ENCODE results near the gene VAPA.
A peak's percentile ranks its signal among the peaks of the same experiment; 100 is the strongest.

The VAPA gene

DNA sequence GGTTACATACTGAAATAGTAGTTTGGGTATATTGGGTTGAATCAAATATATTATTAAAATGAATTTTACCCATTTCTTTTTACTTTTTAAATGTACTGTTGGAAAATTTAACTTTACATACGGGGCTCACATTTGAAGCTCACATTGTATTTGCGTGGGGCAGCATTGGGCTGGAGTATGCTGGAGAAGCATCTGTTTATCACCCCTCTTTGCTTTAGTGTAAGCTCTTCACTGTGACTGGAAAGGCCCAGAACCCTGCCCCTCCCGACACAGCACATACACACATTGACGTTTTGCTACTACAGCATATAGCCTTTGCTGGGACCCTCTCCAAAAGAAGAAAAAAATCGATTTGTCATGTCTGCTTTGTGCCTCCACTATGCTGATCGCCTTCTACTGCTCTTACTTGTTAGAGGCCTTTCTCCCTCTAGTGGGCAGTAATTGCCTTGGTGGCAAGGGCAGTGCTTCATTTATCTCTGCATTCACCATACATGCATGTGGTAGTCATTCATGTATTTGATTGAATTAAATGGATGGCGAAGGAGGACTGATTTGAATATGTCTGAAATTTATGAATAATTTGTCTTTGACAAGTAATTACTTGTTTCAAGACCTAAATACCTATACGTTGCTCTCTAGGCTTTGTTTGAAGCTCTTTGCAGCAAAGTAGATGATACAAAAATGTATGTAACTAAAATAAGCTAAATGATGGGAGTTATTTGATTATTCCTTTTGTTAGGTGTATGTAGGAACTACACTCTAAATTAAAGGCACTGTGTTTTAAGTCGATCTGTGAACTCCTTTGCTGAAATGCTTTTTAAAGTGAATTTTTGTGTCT, 37.4 kb downstream of the VAPA start:
- peaks cover 4% of the 10 kb centered on the region; the same call in 1 of the 2 replicates for H3K79me2 ChIP-seq (ENCODE audit: low read length)
- no peak overlapping the region for H3K4me2 ChIP-seq (ENCODE audit: low read length)

DNA sequence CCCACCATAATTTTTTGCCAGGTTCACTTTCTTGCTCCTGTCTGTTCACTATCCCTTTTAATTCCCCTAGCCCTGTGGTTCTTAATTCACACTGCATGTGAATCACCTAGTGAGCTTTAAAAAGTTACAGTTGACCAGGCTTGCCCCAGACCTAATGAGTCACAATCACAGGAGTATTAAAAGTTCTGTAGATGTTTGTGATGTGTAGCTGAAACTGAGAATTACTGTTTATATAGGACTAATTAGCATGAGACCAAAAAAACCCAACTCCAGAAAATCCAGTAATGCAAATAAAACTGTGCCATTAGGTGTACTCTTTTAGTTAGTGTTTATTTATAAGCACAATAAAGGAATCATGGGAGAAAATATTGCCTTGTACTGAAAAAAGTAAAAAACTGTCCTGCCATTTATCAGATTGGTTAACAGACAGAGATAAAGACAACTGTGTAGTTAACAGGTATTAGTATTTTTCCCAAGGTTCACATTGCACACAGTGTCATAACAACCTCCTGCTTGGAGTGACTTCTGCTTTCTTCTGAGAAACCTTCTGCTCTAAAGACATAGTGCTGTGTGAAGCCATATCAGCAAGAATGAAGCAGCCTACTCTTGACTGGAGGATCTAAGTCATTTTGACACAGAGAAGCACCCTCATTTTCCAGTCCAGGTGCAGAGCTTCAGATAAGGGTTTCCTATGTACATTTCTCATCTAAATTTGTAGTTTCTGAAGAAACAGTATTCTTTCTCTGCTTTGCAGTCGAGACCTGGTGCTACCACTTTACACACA, 39.0 kb downstream of the VAPA start:
- Histone ChIP-seq H4K20me1 (ENCODE audit: insufficient read depth, low read length) (peaks cover 18% of the 10 kb centered on the region; the same call in 1 of the 2 replicates), H3K9ac (ENCODE audit: low read length) (no peak overlapping the region), H3K4me2 (ENCODE audit: low read length) (no peak overlapping the region), H3K36me3 (replicated peaks; ENCODE audit: low read depth, low read length) (peaks cover 60% of the 10 kb centered on the region), H3K9me3 (ENCODE audit: insufficient read depth, low read length) (no peaks in the 10 kb centered on the region), H2AFZ (ENCODE audit: low read depth, low read length) (no peak overlapping the region), H3K4me1 (ENCODE audit: low read length) (no peaks in the 10 kb centered on the region), H3K27ac (ENCODE audit: low read length) (no peak overlapping the region), H3K79me2 (ENCODE audit: low read length) (peaks cover 4% of the 10 kb centered on the region; the same call in 1 of the 2 replicates), H3K4me3 (ENCODE audit: low read length) (no peak overlapping the region), H3K27me3 (ENCODE audit: low read depth, low read length) (no peaks in the 10 kb centered on the region)
- TF ChIP-seq, protein P1, sequence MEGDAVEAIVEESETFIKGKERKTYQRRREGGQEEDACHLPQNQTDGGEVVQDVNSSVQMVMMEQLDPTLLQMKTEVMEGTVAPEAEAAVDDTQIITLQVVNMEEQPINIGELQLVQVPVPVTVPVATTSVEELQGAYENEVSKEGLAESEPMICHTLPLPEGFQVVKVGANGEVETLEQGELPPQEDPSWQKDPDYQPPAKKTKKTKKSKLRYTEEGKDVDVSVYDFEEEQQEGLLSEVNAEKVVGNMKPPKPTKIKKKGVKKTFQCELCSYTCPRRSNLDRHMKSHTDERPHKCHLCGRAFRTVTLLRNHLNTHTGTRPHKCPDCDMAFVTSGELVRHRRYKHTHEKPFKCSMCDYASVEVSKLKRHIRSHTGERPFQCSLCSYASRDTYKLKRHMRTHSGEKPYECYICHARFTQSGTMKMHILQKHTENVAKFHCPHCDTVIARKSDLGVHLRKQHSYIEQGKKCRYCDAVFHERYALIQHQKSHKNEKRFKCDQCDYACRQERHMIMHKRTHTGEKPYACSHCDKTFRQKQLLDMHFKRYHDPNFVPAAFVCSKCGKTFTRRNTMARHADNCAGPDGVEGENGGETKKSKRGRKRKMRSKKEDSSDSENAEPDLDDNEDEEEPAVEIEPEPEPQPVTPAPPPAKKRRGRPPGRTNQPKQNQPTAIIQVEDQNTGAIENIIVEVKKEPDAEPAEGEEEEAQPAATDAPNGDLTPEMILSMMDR (IDR thresholded peaks at IDR 0.05; ENCODE audit: low read depth, low read length), result no peak
- TF ChIP-seq EZH2phosphoT487 (IDR thresholded peaks at IDR 0.05; ENCODE audit: low read depth), result no peak

More for the DNA sequence above, 37.4 kb downstream of the VAPA start:
- no peak for TF ChIP-seq EZH2phosphoT487 (IDR thresholded peaks at IDR 0.05; ENCODE audit: low read depth)
- TF ChIP-seq, protein P1 (IDR thresholded peaks at IDR 0.05; ENCODE audit: low read depth, low read length), result peak; percentile 47
- no peak overlapping the region for H2AFZ ChIP-seq (ENCODE audit: low read depth, low read length)
- H3K27me3 ChIP-seq (ENCODE audit: low read depth, low read length), result no peaks in the 10 kb centered on the region
- H3K4me3 ChIP-seq (ENCODE audit: low read length), result no peak overlapping the region
- peaks cover 67% of the 10 kb centered on the region for H3K36me3 ChIP-seq (replicated peaks; ENCODE audit: low read depth, low read length)
- no peak overlapping the region for H3K27ac ChIP-seq (ENCODE audit: low read length)
- H3K9ac ChIP-seq (ENCODE audit: low read length), result no peak overlapping the region
- no peaks in the 10 kb centered on the region for H3K4me1 ChIP-seq (ENCODE audit: low read length)
- H4K20me1 ChIP-seq (ENCODE audit: insufficient read depth, low read length), result peaks cover 18% of the 10 kb centered on the region; the same call in 1 of the 2 replicates
- H3K9me3 ChIP-seq (ENCODE audit: insufficient read depth, low read length), result no peaks in the 10 kb centered on the region

DNA sequence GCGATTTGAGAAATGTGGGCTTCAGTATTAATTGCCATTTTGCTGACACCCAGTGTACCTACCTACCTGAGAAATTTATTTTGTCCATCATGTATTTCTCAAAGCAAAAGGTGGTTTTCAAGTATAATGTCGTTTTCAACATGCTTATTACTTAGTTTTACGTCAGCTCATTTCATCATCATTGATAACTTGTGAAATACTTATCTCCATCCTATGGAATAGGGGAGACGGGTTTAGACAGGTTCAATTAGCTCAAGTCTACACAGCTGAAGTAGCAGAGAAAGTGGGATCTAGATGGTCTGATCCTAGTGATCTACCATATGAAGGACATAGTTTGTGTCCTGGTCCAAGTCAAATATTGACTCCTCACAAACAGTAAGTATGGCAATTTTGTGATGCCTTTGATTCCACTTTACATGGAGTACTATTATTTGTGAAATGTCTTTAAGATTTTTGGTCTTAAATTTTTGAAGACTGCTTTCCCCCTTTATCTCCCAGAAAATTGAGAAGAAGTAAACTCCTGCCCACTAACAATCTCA, 45.1 kb downstream of the VAPA start:
- no peak overlapping the region for H3K27ac ChIP-seq (ENCODE audit: low read length)
- TF ChIP-seq EZH2phosphoT487 (IDR thresholded peaks at IDR 0.05; ENCODE audit: low read depth), result no peak
- TF ChIP-seq, protein P1 (IDR thresholded peaks at IDR 0.05; ENCODE audit: low read depth, low read length), result no peak
- no peak overlapping the region for H2AFZ ChIP-seq (ENCODE audit: low read depth, low read length)
- no peaks in the 10 kb centered on the region for H3K79me2 ChIP-seq (ENCODE audit: low read length)
- H3K27me3 ChIP-seq (ENCODE audit: low read depth, low read length), result no peaks in the 10 kb centered on the region
- H4K20me1 ChIP-seq (ENCODE audit: insufficient read depth, low read length), result no peaks in the 10 kb centered on the region; the same call in 1 of the 2 replicates
- no peak overlapping the region for H3K9ac ChIP-seq (ENCODE audit: low read length)
- peaks cover 16% of the 10 kb centered on the region for H3K36me3 ChIP-seq (replicated peaks; ENCODE audit: low read depth, low read length)
- no peak overlapping the region for H3K4me2 ChIP-seq (ENCODE audit: low read length)
- H3K9me3 ChIP-seq (ENCODE audit: insufficient read depth, low read length), result no peaks in the 10 kb centered on the region
- no peak overlapping the region for H3K4me3 ChIP-seq (ENCODE audit: low read length)
- no peaks in the 10 kb centered on the region for H3K4me1 ChIP-seq (ENCODE audit: low read length)

DNA sequence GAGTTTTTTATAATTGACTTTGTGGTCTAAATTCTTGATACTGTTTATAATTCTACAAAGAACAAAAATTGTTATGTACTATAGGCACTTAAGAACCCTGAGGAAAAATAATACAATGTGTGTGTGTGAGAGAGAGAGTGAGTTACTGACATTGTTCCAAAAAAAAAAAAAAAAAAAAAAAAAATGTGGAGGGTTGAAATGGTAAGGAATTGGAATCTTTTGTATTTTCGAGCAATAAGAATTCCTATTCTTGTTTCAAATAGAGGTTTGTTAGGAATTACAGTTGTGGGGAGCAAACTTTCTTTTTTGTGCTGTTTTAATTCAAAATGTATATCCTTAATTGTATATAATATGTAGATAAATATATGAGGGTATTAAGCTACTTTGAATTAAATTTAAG, 45.7 kb downstream of the VAPA start:
- H2AFZ ChIP-seq (ENCODE audit: low read depth, low read length), result no peak overlapping the region
- H3K4me2 ChIP-seq (ENCODE audit: low read length), result no peak overlapping the region
- peaks cover 12% of the 10 kb centered on the region for H3K36me3 ChIP-seq (replicated peaks; ENCODE audit: low read depth, low read length)
- H3K27me3 ChIP-seq (ENCODE audit: low read depth, low read length), result no peaks in the 10 kb centered on the region
- no peaks in the 10 kb centered on the region for H3K79me2 ChIP-seq (ENCODE audit: low read length)
- no peak overlapping the region for H3K9ac ChIP-seq (ENCODE audit: low read length)
- H3K9me3 ChIP-seq (ENCODE audit: insufficient read depth, low read length), result no peaks in the 10 kb centered on the region
- H4K20me1 ChIP-seq (ENCODE audit: insufficient read depth, low read length), result no peaks in the 10 kb centered on the region; the same call in 1 of the 2 replicates
- H3K4me1 ChIP-seq (ENCODE audit: low read length), result no peaks in the 10 kb centered on the region
- H3K4me3 ChIP-seq (ENCODE audit: low read length), result no peak overlapping the region
- TF ChIP-seq, protein P1 (IDR thresholded peaks at IDR 0.05; ENCODE audit: low read depth, low read length), result no peak
- no peak for TF ChIP-seq EZH2phosphoT487 (IDR thresholded peaks at IDR 0.05; ENCODE audit: low read depth)
- no peak overlapping the region for H3K27ac ChIP-seq (ENCODE audit: low read length)
